SK-N-SH (cell line): ENCODE measurements around the gene KIF4A. TPM values are rescaled to one million over a fixed set of nuclear protein-coding genes. Genes with fewer than 3 reads are reported as not detected.

ENCODE experiments used
- CTCF ChIA-PET: fragments of 300-600, 350-600 bp; formaldehyde crosslinking; extraction: SDS; loops from one replicate; lab custom pipeline; 2021; lab: Yijun Ruan, JAX
- POLR2A ChIA-PET: fragments of 350-600 bp; sonication (Branson Sonifier 250); formaldehyde crosslinking; extraction: SDS; loops from one replicate; lab custom pipeline; 2020; ENCODE audit warnings: antibody characterized with exemption, inconsistent platforms; lab: Yijun Ruan, JAX
- DNase-seq: peaks from one replicate; pipeline ENCODE4 v3.0.0; 2012
- H2AFZ ChIP-seq: fragments of 200-600 bp; sonication (generic); 2 replicates; pipeline ENCODE4 v1.8.1; 2016; ENCODE audit warnings: antibody characterized with exemption, mild to moderate bottlenecking, low read depth
- H3F3A ChIP-seq: fragments of 200-600 bp; sonication (generic); replicated peaks from 2 replicates; pipeline ENCODE3; 2016; ENCODE audit warnings: antibody characterized with exemption, mild to moderate bottlenecking; ENCODE audit not compliant: insufficient read depth
- H3K27ac ChIP-seq, 2 experiments: fragments of 200-500 bp in 1 of 2; fragments of 200-600 bp in 1 of 2; sonication (Bioruptor generic) in 1 of 2; sonication (generic), shearing (Covaris generic) in 1 of 2; 2 replicates each; pipeline versions ENCODE4 v1.5.1 to v1.6.1; 2014 to 2016; ENCODE audit warnings: low read depth in 2 of 2, inconsistent platforms in 1 of 2, low read length in 1 of 2, mild to moderate bottlenecking in 1 of 2, mixed read lengths in 1 of 2
- H3K27me3 ChIP-seq: fragments of 200-600 bp; sonication (generic), shearing (Covaris generic); 2 replicates; pipeline ENCODE4 v1.6.1; 2016; ENCODE audit warnings: mixed run types; ENCODE audit not compliant: insufficient read depth
- H3K36me3 ChIP-seq, 2 experiments: fragments of 200-500 bp in 1 of 2; fragments of 200-600 bp in 1 of 2; sonication (Bioruptor generic) in 1 of 2; sonication (generic) in 1 of 2; replicated peaks in 1 of 2; 2 replicates each; pipeline versions ENCODE3 to v1.5.1; 2014 to 2016; ENCODE audit warnings: low read length in 1 of 2, mild to moderate bottlenecking in 1 of 2; ENCODE audit not compliant: insufficient read depth in 2 of 2, control insufficient read depth in 1 of 2
- H3K4me1 ChIP-seq, 2 experiments: fragments of 200-500 bp in 1 of 2; fragments of 200-600 bp in 1 of 2; sonication (Bioruptor generic) in 1 of 2; sonication (generic), shearing (Covaris generic) in 1 of 2; 2 replicates each; pipeline versions ENCODE4 v1.5.1 to v1.6.1; 2014 to 2016; ENCODE audit warnings: low read depth in 1 of 2, low read length in 1 of 2, mixed run types in 1 of 2; ENCODE audit not compliant: insufficient read depth in 2 of 2, control insufficient read depth in 1 of 2
- H3K4me2 ChIP-seq: fragments of 200-600 bp; sonication (generic), shearing (Covaris generic); 2 replicates; pipeline ENCODE4 v1.6.1; 2017; ENCODE audit warnings: mixed run types
- H3K4me3 ChIP-seq, 2 experiments: fragments of 200-500 bp in 1 of 2; fragments of 200-600 bp in 1 of 2; sonication (Bioruptor generic) in 1 of 2; sonication (generic), shearing (Covaris generic) in 1 of 2; 2 replicates each; pipeline versions ENCODE4 v1.5.1 to v1.8.1; 2014 to 2016; ENCODE audit warnings: low read depth in 2 of 2, inconsistent platforms in 1 of 2, low read length in 1 of 2, mild to moderate bottlenecking in 1 of 2, mixed read lengths in 1 of 2, moderate library complexity in 1 of 2
- H3K79me2 ChIP-seq: fragments of 200-600 bp; sonication (generic); 2 replicates; pipeline ENCODE4 v1.8.1; 2017; ENCODE audit warnings: mild to moderate bottlenecking; ENCODE audit not compliant: insufficient read depth
- H3K9ac ChIP-seq: fragments of 200-600 bp; sonication (generic); 2 replicates; pipeline ENCODE4 v1.6.1; 2017; ENCODE audit warnings: mixed run types
- H3K9me2 ChIP-seq: fragments of 200-600 bp; sonication (generic); 2 replicates; pipeline ENCODE4 v1.6.1; 2017; ENCODE audit warnings: mixed run types
- H3K9me3 ChIP-seq: fragments of 200-600 bp; sonication (generic); 2 replicates; pipeline ENCODE4 v1.6.1; 2017; ENCODE audit warnings: mixed run types, mild to moderate bottlenecking, moderate library complexity
- H4K20me1 ChIP-seq: fragments of 200-600 bp; sonication (generic); 2 replicates; pipeline ENCODE4 v1.6.1; 2017; ENCODE audit warnings: mild to moderate bottlenecking, mixed run types; ENCODE audit not compliant: insufficient read depth
- CHD2 ChIP-seq: fragments of 150-350 bp; IDR thresholded peaks from 2 replicates; pipeline ENCODE4 v1.6.1; 2018; ENCODE audit warnings: low read length; ENCODE audit not compliant: partially characterized antibody
- ELF1 ChIP-seq: IDR thresholded peaks from 2 replicates; pipeline ENCODE4 v1.4.0; 2012
- FOXJ3 ChIP-seq: sonication (generic); formaldehyde crosslinking; IDR thresholded peaks from 2 replicates; pipeline ENCODE4 v1.5.1; 2020; ENCODE audit warnings: mild to moderate bottlenecking, missing genetic modification reagents
- GATA2 ChIP-seq: sonication (generic); formaldehyde crosslinking; IDR thresholded peaks from 2 replicates; pipeline ENCODE4 v1.5.0; 2020; ENCODE audit warnings: mild to moderate bottlenecking, missing genetic modification reagents
- JUND ChIP-seq: IDR thresholded peaks from 2 replicates; pipeline ENCODE4 v1.4.0; 2012
- MXI1 ChIP-seq: IDR thresholded peaks from 2 replicates; pipeline ENCODE4 v1.6.1; 2012; ENCODE audit warnings: mild to moderate bottlenecking, low read depth, low read length, improper control_type of control experiment
- NFIC ChIP-seq: IDR thresholded peaks from 2 replicates; pipeline ENCODE4 v1.4.0; 2012; ENCODE audit warnings: borderline replicate concordance
- NRF1 ChIP-seq: IDR thresholded peaks from 2 replicates; pipeline ENCODE4 v1.6.1; 2012; ENCODE audit warnings: low read depth, mild to moderate bottlenecking, low read length
- RAD21 ChIP-seq: IDR thresholded peaks from 2 replicates; pipeline ENCODE4 v1.6.1; 2012; ENCODE audit warnings: mild to moderate bottlenecking, low read length
- RXRA ChIP-seq: IDR thresholded peaks from 2 replicates; pipeline ENCODE4 v1.4.0; 2012; ENCODE audit warnings: low read depth, mild to moderate bottlenecking, borderline replicate concordance
- SMC3 ChIP-seq: IDR thresholded peaks from 2 replicates; pipeline ENCODE4 v1.6.1; 2012; ENCODE audit warnings: low read depth, low read length, improper control_type of control experiment
- TCF12 ChIP-seq: IDR thresholded peaks from 2 replicates; pipeline ENCODE4 v1.4.0; 2012
- TEAD4 ChIP-seq: IDR thresholded peaks from 2 replicates; pipeline ENCODE4 v1.4.0; 2012; ENCODE audit warnings: mild to moderate bottlenecking, borderline replicate concordance; ENCODE audit not compliant: insufficient read depth
- WGBS: methylation state at CpG from one replicate; pipeline ENCODE4 v1.1.6; 2017; ENCODE audit warnings: low lambda C conversion rate; 5-methylcytosine and 5-hydroxymethylcytosine counted together
- polyA plus RNA-seq, 3 experiments: library from polyadenylated mRNA; depleted of rRNA; stranded (reverse); fragments of >200 nt; gene quantifications; 2 replicates each; pipeline ENCODE4 v1.2.3, GENCODE V29; 2012
- TF ChIP-seq, protein P1 (sequence below): IDR thresholded peaks from 2 replicates; pipeline ENCODE4 v1.4.0; 2012; ENCODE audit warnings: low read depth
- TF ChIP-seq, protein P2 (sequence below): IDR thresholded peaks from 2 replicates; pipeline ENCODE4; 2012
- TF ChIP-seq, protein P3 (sequence below): fragments of 150-350 bp; IDR thresholded peaks from 2 replicates; pipeline ENCODE4 v1.6.1; 2016; ENCODE audit warnings: mild to moderate bottlenecking, low read depth, low read length
- TF ChIP-seq, protein P4 (sequence below): IDR thresholded peaks from 2 replicates; pipeline ENCODE4 v1.4.0; 2012; ENCODE audit warnings: low read depth, borderline replicate concordance
- TF ChIP-seq, protein P5 (sequence below): fragments of 150-350 bp; IDR thresholded peaks from 2 replicates; pipeline ENCODE4 v1.6.1; 2017; ENCODE audit warnings: antibody characterized with exemption, low read length, low read depth, borderline replicate concordance

The KIF4A gene
- polyA plus RNA-seq, 1 of the 3 experiments (the other 2 are of a cell fraction): 11.5 TPM

DNA sequence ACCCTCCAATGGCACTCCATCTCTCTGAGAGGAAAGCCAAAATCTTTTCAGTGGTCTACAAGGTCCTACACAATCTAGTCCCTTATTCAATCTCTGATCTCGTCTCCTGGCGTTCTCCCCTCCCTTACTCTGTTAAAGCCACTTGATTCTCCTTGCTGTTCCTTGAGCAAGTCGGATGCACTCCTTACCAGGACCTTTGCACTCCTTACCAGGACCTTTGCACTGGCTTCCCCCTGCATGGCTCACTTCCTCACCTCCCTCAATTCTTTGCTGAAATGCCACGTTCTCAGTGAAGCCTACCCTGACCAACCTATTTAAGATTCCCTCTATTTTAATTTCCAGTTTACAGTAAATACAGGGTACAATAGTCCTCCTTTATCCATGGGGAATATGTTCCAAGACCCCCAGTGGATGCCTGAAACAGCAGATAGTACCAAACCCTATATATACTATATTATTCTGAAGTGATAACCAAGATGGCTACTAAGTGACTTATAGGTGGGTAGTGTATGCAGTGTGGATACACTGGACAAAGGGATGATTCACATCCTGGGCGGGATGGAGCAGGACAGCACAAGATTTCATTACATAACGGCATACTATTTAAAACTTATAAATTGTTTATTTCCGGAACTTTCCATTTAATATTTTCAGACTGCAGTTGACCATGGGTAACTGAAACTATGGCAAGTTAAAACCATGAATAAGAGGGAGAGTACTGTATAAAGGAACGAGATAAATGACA is 148.2 kb downstream of the KIF4A start (continued):
- TF ChIP-seq, protein P1, sequence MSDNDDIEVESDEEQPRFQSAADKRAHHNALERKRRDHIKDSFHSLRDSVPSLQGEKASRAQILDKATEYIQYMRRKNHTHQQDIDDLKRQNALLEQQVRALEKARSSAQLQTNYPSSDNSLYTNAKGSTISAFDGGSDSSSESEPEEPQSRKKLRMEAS: no peak
- no peak for TF ChIP-seq MXI1

DNA sequence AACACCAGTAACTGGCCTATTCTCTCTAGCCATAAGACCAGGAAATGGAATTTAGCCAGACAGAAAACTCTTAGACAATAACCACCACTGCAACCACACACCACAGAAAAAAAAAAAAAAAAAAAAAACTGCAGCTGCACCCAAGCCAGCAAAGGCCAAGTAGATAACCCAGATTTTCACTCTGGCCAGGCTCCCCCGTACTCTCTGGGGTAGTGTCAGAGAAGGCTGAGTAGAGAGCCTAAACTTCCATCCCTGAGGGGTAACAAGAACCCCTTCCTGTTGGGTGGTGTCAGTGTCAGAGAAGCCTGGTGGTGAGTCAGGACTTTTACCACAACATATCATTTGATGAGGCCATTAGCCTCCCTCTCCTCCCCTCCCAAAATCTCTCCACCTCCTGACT is 149.1 kb downstream of the KIF4A start:
- 27% methylated on average over 1 of the region's 1 CpG for WGBS
- Histone ChIP-seq H3K79me2 (no peaks in the 10 kb centered on the region), H4K20me1 (no peaks in the 10 kb centered on the region), H3K4me1 (peaks cover 0 to 5% of the 10 kb centered on the region in 2 experiments; a peak in 1 of 4 replicates), H3F3A (no peaks in the 10 kb centered on the region), H3K27ac (no peak overlapping the region), H3K9ac (no peak overlapping the region), H2AFZ (peak overlapping the region; percentile 65; the same call in 1 of the 2 replicates), H3K9me2 (no peaks in the 10 kb centered on the region), H3K9me3 (no peaks in the 10 kb centered on the region), H3K4me3 (no peak overlapping the region), H3K4me2 (no peak overlapping the region), H3K27me3 (no peaks in the 10 kb centered on the region; the same call in 1 of the 2 replicates)
- POLR2A ChIA-PET: no interaction called here
- CTCF ChIA-PET: no interaction called here
- TF ChIP-seq ELF1 (no peak), MXI1 (no peak), NFIC (no peak), RAD21 (no peak), SMC3 (no peak), TCF12 (no peak), JUND (no peak), CHD2 (no peak), NRF1 (no peak), RXRA (no peak), TEAD4 (no peak), FOXJ3 (no peak), GATA2 (CRISPR knock-in tag) (no peak)
- TF ChIP-seq, protein P1: no peak
- TF ChIP-seq, protein P2, sequence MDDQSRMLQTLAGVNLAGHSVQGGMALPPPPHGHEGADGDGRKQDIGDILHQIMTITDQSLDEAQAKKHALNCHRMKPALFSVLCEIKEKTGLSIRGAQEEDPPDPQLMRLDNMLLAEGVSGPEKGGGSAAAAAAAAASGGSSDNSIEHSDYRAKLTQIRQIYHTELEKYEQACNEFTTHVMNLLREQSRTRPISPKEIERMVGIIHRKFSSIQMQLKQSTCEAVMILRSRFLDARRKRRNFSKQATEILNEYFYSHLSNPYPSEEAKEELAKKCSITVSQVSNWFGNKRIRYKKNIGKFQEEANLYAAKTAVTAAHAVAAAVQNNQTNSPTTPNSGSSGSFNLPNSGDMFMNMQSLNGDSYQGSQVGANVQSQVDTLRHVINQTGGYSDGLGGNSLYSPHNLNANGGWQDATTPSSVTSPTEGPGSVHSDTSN: no peak
- TF ChIP-seq, protein P3, sequence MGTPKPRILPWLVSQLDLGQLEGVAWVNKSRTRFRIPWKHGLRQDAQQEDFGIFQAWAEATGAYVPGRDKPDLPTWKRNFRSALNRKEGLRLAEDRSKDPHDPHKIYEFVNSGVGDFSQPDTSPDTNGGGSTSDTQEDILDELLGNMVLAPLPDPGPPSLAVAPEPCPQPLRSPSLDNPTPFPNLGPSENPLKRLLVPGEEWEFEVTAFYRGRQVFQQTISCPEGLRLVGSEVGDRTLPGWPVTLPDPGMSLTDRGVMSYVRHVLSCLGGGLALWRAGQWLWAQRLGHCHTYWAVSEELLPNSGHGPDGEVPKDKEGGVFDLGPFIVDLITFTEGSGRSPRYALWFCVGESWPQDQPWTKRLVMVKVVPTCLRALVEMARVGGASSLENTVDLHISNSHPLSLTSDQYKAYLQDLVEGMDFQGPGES: no peak
- TF ChIP-seq, protein P4, sequence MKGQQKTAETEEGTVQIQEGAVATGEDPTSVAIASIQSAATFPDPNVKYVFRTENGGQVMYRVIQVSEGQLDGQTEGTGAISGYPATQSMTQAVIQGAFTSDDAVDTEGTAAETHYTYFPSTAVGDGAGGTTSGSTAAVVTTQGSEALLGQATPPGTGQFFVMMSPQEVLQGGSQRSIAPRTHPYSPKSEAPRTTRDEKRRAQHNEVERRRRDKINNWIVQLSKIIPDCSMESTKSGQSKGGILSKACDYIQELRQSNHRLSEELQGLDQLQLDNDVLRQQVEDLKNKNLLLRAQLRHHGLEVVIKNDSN: no peak
- TF ChIP-seq, protein P5, sequence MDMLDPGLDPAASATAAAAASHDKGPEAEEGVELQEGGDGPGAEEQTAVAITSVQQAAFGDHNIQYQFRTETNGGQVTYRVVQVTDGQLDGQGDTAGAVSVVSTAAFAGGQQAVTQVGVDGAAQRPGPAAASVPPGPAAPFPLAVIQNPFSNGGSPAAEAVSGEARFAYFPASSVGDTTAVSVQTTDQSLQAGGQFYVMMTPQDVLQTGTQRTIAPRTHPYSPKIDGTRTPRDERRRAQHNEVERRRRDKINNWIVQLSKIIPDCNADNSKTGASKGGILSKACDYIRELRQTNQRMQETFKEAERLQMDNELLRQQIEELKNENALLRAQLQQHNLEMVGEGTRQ: no peak
- TF ChIP-seq, all 33 proteins: peak for 0
- DNase-seq: no peak
- no peaks in the 10 kb centered on the region for H3K36me3 ChIP-seq
